HepG2 (cell line): Measurements from ENCODE around the gene CPLX3. TPM values are rescaled to one million over a fixed set of nuclear protein-coding genes. Genes with fewer than 3 reads are reported as not detected.
A peak's percentile ranks its signal among the peaks of the same experiment; 100 is the strongest.

Experiments
- ATAC-seq: fragments of 200-7000 bp; cut with Tn5 transposase; 3 replicates; pipeline ENCODE4 v1.9.1; 2020; ENCODE audit warnings: mild to moderate bottlenecking, moderate library complexity
- BruUV-seq: library from RNA; stranded (reverse); fragments of 400-500 nt; replicated peaks from 2 replicates; lab custom pipeline; 2021; lab: Mats Ljungman, UMichigan
- CTCF ChIA-PET: fragments of 300-600 bp; formaldehyde crosslinking; extraction: SDS; loops from one replicate; lab custom pipeline; 2021; ENCODE audit warnings: low total read pairs, inconsistent platforms, low intra/inter-chr PET ratio; lab: Yijun Ruan, JAX
- POLR2A ChIA-PET: fragments of 350-600 bp; sonication (Branson Sonifier 250); formaldehyde crosslinking; loops from one replicate; lab custom pipeline; 2020; ENCODE audit warnings: antibody characterized with exemption, inconsistent platforms; lab: Yijun Ruan, JAX
- DNase-seq: peaks from one replicate; pipeline ENCODE4 v3.0.0-alpha.2; 2015; ENCODE audit warnings: low spot score
- FAIRE-seq: peaks from 3 replicates; lab custom pipeline; 2011; peaks lifted over from hg19 to GRCh38; lab: Jason Lieb, UNC
- H2AFZ ChIP-seq: one replicate; pipeline ENCODE4 v1.6.1; 2011; ENCODE audit warnings: low read length, inconsistent platforms
- H3K27ac ChIP-seq: fragments of 300-600 bp; 3 replicates; pipeline ENCODE4 v1.8.0; 2011; ENCODE audit warnings: mixed run types, mild to moderate bottlenecking, mixed read lengths, low read length, inconsistent platforms; ENCODE audit not compliant: insufficient read depth; ENCODE audit errors: extremely low read length
- H3K27me3 ChIP-seq, 2 experiments: fragments of 200-600 bp in 1 of 2; 2 replicates in 1 of 2; 3 replicates in 1 of 2; pipeline versions ENCODE4 v1.6.0 to v1.8.0; 2011; ENCODE audit warnings: low read length in 2 of 2, mild to moderate bottlenecking in 2 of 2, moderate library complexity in 2 of 2, inconsistent platforms in 1 of 2; ENCODE audit not compliant: insufficient read depth in 2 of 2, control insufficient read depth in 1 of 2
- H3K36me3 ChIP-seq, 2 experiments: fragments of 200-600 bp in 1 of 2; replicated peaks in 1 of 2; 2 replicates in 1 of 2; 3 replicates in 1 of 2; pipeline versions ENCODE4 v1.5.1 to v1.8.0; 2011; ENCODE audit warnings: low read length in 2 of 2, inconsistent platforms in 1 of 2; ENCODE audit not compliant: insufficient read depth in 2 of 2, control insufficient read depth in 1 of 2
- H3K4me1 ChIP-seq: 2 replicates; pipeline ENCODE4 v1.5.1; 2012; ENCODE audit warnings: low read length, inconsistent platforms; ENCODE audit not compliant: insufficient read depth
- H3K4me2 ChIP-seq: 2 replicates; pipeline ENCODE4 v1.6.0; 2011; ENCODE audit warnings: low read depth, low read length, inconsistent platforms
- H3K4me3 ChIP-seq, 3 experiments: fragments of 200-600 bp in 1 of 3; sonication (generic), shearing (Covaris generic) in 1 of 3; replicated peaks in 1 of 3; 2 replicates each; pipeline ENCODE4 v1.5.1; 2011 to 2016; ENCODE audit warnings: low read length in 3 of 3, inconsistent platforms in 2 of 3, low read depth in 2 of 3, mild to moderate bottlenecking in 2 of 3, control low read depth in 1 of 3, mixed read lengths in 1 of 3; ENCODE audit not compliant: insufficient read depth in 1 of 3
- H3K79me2 ChIP-seq: one replicate; pipeline ENCODE4 v1.6.1; 2011; ENCODE audit warnings: low read length, inconsistent platforms; ENCODE audit not compliant: insufficient read depth
- H3K9ac ChIP-seq: 2 replicates; pipeline ENCODE4 v1.6.0; 2011; ENCODE audit warnings: mild to moderate bottlenecking, low read depth, low read length, inconsistent platforms; ENCODE audit not compliant: insufficient read depth
- H3K9me3 ChIP-seq: 2 replicates; pipeline ENCODE4 v1.5.1; 2012; ENCODE audit warnings: mild to moderate bottlenecking, low read length
- H4K20me1 ChIP-seq: 2 replicates; pipeline ENCODE4 v1.6.0; 2011; ENCODE audit warnings: inconsistent platforms, mild to moderate bottlenecking, low read length, moderate library complexity; ENCODE audit not compliant: insufficient read depth
- AKAP8 ChIP-seq: sonication (generic); formaldehyde crosslinking; IDR thresholded peaks from 2 replicates; pipeline ENCODE4 v1.5.1; 2020; ENCODE audit warnings: mild to moderate bottlenecking, missing genetic modification reagents
- CERS6 ChIP-seq: sonication (generic); formaldehyde crosslinking; IDR thresholded peaks from 2 replicates; pipeline ENCODE4 v1.5.0; 2020; ENCODE audit warnings: missing genetic modification reagents
- FOSL2 ChIP-seq: sonication (generic); formaldehyde crosslinking; IDR thresholded peaks from 2 replicates; pipeline ENCODE4 v1.4.0; 2020; ENCODE audit warnings: missing genetic modification reagents
- IKZF4 ChIP-seq: sonication (generic); formaldehyde crosslinking; IDR thresholded peaks from 2 replicates; pipeline ENCODE4 v1.5.1; 2020; ENCODE audit warnings: borderline replicate concordance, mild to moderate bottlenecking, low read depth, missing genetic modification reagents; ENCODE audit errors: not compliant biosample characterization
- IRF1 ChIP-seq: sonication (generic); formaldehyde crosslinking; IDR thresholded peaks from 2 replicates; pipeline ENCODE4 v1.4.0; 2020; ENCODE audit warnings: low read depth, mild to moderate bottlenecking, missing genetic modification reagents
- ISL2 ChIP-seq: sonication (generic); formaldehyde crosslinking; IDR thresholded peaks from 2 replicates; pipeline ENCODE4 v1.5.0; 2020; ENCODE audit warnings: missing genetic modification reagents
- MEIS1 ChIP-seq: sonication (generic); formaldehyde crosslinking; IDR thresholded peaks from 2 replicates; pipeline ENCODE4 v1.9.0; 2021; ENCODE audit warnings: mild to moderate bottlenecking, missing genetic modification reagents, moderate library complexity, borderline replicate concordance
- MIER2 ChIP-seq: IDR thresholded peaks from 2 replicates; pipeline ENCODE4 v1.6.1; 2016; ENCODE audit warnings: missing biosample characterization, missing genetic modification reagents
- SNAPC4 ChIP-seq: sonication (generic); formaldehyde crosslinking; IDR thresholded peaks from 2 replicates; pipeline ENCODE4 v1.4.0; 2020; ENCODE audit warnings: mild to moderate bottlenecking, missing genetic modification reagents
- ZNF33B ChIP-seq: sonication (generic); formaldehyde crosslinking; IDR thresholded peaks from 2 replicates; pipeline ENCODE4 v1.5.1; 2020; ENCODE audit warnings: mild to moderate bottlenecking, missing genetic modification reagents
- ZNF367 ChIP-seq: sonication (generic); formaldehyde crosslinking; IDR thresholded peaks from 2 replicates; pipeline ENCODE4 v1.4.0; 2020; ENCODE audit warnings: missing genetic modification reagents, borderline replicate concordance
- ZNF431 ChIP-seq: sonication (generic); formaldehyde crosslinking; IDR thresholded peaks from 2 replicates; pipeline ENCODE4 v1.9.0; 2022; ENCODE audit warnings: missing genetic modification reagents, low read depth, mild to moderate bottlenecking, borderline replicate concordance
- ZNF784 ChIP-seq: sonication (generic); formaldehyde crosslinking; IDR thresholded peaks from 2 replicates; pipeline ENCODE4 v1.5.1; 2020; ENCODE audit warnings: missing genetic modification reagents, mild to moderate bottlenecking, borderline replicate concordance
- ZZZ3 ChIP-seq: sonication (generic); formaldehyde crosslinking; IDR thresholded peaks from 2 replicates; pipeline ENCODE4 v1.4.0; 2020; ENCODE audit warnings: missing genetic modification reagents, mild to moderate bottlenecking, borderline replicate concordance
- WGBS: methylation state at CpG from one replicate; pipeline ENCODE4 v1.1.6; 2017; ENCODE audit warnings: low lambda C conversion rate; 5-methylcytosine and 5-hydroxymethylcytosine counted together
- in situ Hi-C: cut with HindIII; loops from 2 replicates; pipeline ENCODE4 v1.10.0; 2017; ENCODE audit warnings: low pct_unique_long_range_greater_than_20kb; ENCODE audit not compliant: extremely low pct_ligation_motif_present
- intact Hi-C: fragments of 100-400 bp; cut with micrococcal nuclease; formaldehyde crosslinking; loops from one replicate; pipeline ENCODE4 v1.10.0; 2022; ENCODE audit not compliant: unreplicated experiment
- polyA plus RNA-seq, 8 experiments: library from polyadenylated mRNA; depleted of rRNA in 3 of 8; stranded (reverse) in 7 of 8; unstranded in 1 of 8; fragments of >200 nt; fragmentation: Illumina TruSeq in 4 of 8; extraction: Trizol in 4 of 8; gene quantifications; 2 replicates each; pipeline versions ENCODE4 v1.2.1 to v1.2.3, GENCODE V29; 2011 to 2016; ENCODE audit warnings: low read depth in 4 of 8, missing spikeins in 1 of 8, mixed read lengths in 1 of 8; ENCODE audit not compliant: insufficient read depth in 1 of 8
- total RNA-seq, 5 experiments: library from RNA; depleted of rRNA; stranded (reverse); fragments of >200 nt; fragmentation: Illumina TruSeq; extraction: Trizol; gene quantifications; 2 replicates each; pipeline ENCODE4 v1.2.3, GENCODE V29; 2016; ENCODE audit warnings: low read depth in 1 of 5

CPLX3 gene
- total and polyA plus RNA-seq, 2 of the 13 experiments (the other 11 are each of a cell fraction or from before 2014, with no cell fraction given) = not detected

- CTCF ChIA-PET = no interaction called here
- TF ChIP-seq AKAP8 (CRISPR knock-in tag) (no peak), ZNF784 (no peak), CERS6 (CRISPR knock-in tag) (no peak), MIER2 (CRISPR knock-in tag) (no peak), ZNF431 (no peak), ISL2 (CRISPR knock-in tag) (no peak), IRF1 (CRISPR knock-in tag) (no peak), ZNF367 (CRISPR knock-in tag) (no peak), MEIS1 (CRISPR knock-in tag) (no peak), ZZZ3 (CRISPR knock-in tag) (no peak), SNAPC4 (no peak), FOSL2 (CRISPR knock-in tag) (no peak), IKZF4 (CRISPR knock-in tag) (no peak), ZNF33B (CRISPR knock-in tag) (no peak)
- TF ChIP-seq, all 625 proteins: peak for 0
- Histone ChIP-seq H3K4me3 (no peak overlapping the region), H3K79me2 (no peaks in the 10 kb centered on the region), H3K4me2 (no peak overlapping the region), H3K4me1 (peaks cover 11% of the 10 kb centered on the region; the same call in 1 of the 2 replicates), H4K20me1 (no peaks in the 10 kb centered on the region), H3K27ac (no peak overlapping the region), H3K9me3 (no peaks in the 10 kb centered on the region), H2AFZ (no peak overlapping the region), H3K27me3 (no peaks in the 10 kb centered on the region), H3K9ac (0 out of 2 replicates have a peak overlapping the region, but pooled peaks have one; percentile 29), H3K36me3 (peaks cover 26 to 73% of the 10 kb centered on the region in 2 experiments; a peak in 4 of 5 replicates)
- no peak for FAIRE-seq
- POLR2A ChIA-PET = no interaction called here
- no peak for DNase-seq
- intact Hi-C loops (no loop called here), in situ Hi-C loops (no loop called here)
- 74% methylated on average over 4 of the region's 4 CpGs for WGBS
- ATAC-seq = no peak
- no TSS peak for BruUV-seq
Observed at GRCh38 chr15:74850393-74850792, 24.0 kb downstream of the CPLX3 start.
